Measurements from ENCODE around the gene WDR13. TPM values are rescaled to one million over a fixed set of nuclear protein-coding genes. Genes with fewer than 3 reads are reported as not detected.

Gene WDR13
- total RNA-seq, 1 experiment from 2014 or later: 28.0 TPM

- Mint-ChIP-seq H3K27ac (no peak overlapping the region), H3K27me3 (ENCODE audit: low read depth) (no peaks in the 10 kb centered on the region), H3K4me1 (no peaks in the 10 kb centered on the region), H3K36me3 (no peaks in the 10 kb centered on the region), H3K4me3 (no peak overlapping the region), H3K9me3 (no peaks in the 10 kb centered on the region)
- CTCF ChIA-PET: interaction anchor here (0.7 kb wide), 1 partner anchor 13 kb away, joined by 3 read pairs; no protein-coding TSS in a partner anchor
- ATAC-seq (no peak), DNase-seq (ENCODE audit: low spot score) (no peak)
- POLR2A ChIA-PET: no interaction called here
- no peak for TF ChIP-seq FOXP1 (CRISPR knock-in tag; IDR thresholded peaks at IDR 0.05; ENCODE audit: borderline replicate concordance)
- TF ChIP-seq JUN (CRISPR knock-in tag; IDR thresholded peaks at IDR 0.05): no peak
- no peak for TF ChIP-seq ZSCAN18 (CRISPR knock-in tag; IDR thresholded peaks at IDR 0.05)
- no peak for TF ChIP-seq TEAD4 (CRISPR knock-in tag; IDR thresholded peaks at IDR 0.05)
- TF ChIP-seq ARID4B (CRISPR knock-in tag; IDR thresholded peaks at IDR 0.05; ENCODE audit: borderline replicate concordance): no peak
- no peak for TF ChIP-seq NR3C1 (CRISPR knock-in tag; conservative IDR thresholded peaks at IDR 0.05; ENCODE audit: low read depth)
- TF ChIP-seq TCF7 (CRISPR knock-in tag; IDR thresholded peaks at IDR 0.05; ENCODE audit: low read depth): no peak
- TF ChIP-seq KAT7 (CRISPR knock-in tag; IDR thresholded peaks at IDR 0.05; ENCODE audit: borderline replicate concordance): no peak
- TF ChIP-seq ZNF512 (CRISPR knock-in tag; IDR thresholded peaks at IDR 0.05; ENCODE audit: borderline replicate concordance): no peak
- no peak for TF ChIP-seq EMX1 (CRISPR knock-in tag; IDR thresholded peaks at IDR 0.05)
- no peak for TF ChIP-seq GABPB1 (CRISPR knock-in tag; IDR thresholded peaks at IDR 0.05)
- no peak for TF ChIP-seq SMAD3 (CRISPR knock-in tag; IDR thresholded peaks at IDR 0.05; ENCODE audit: borderline replicate concordance)
Measured at GRCh38 chrX:48590203-48591103, 6.8 kb upstream of the WDR13 start.

GRCh38 chrX:48591255-48591791 is 6.0 kb upstream of the WDR13 start:
- H3K4me1 Mint-ChIP-seq: no peaks in the 10 kb centered on the region
- H3K27ac Mint-ChIP-seq: no peak overlapping the region
- ChIA-PET POLR2A (no interaction called here), CTCF (no interaction called here)
- no peak overlapping the region for H3K4me3 Mint-ChIP-seq
- no peak for TF ChIP-seq MAX (CRISPR knock-in tag; IDR thresholded peaks at IDR 0.05)
- TF ChIP-seq JUN (CRISPR knock-in tag; IDR thresholded peaks at IDR 0.05): no peak
- H3K27me3 Mint-ChIP-seq (ENCODE audit: low read depth): no peaks in the 10 kb centered on the region
- ATAC-seq (no peak), DNase-seq (ENCODE audit: low spot score) (no peak)
- no peaks in the 10 kb centered on the region for H3K36me3 Mint-ChIP-seq
- no peaks in the 10 kb centered on the region for H3K9me3 Mint-ChIP-seq
